Measurements from ENCODE around the gene LIN52. TPM values are rescaled to one million over a fixed set of nuclear protein-coding genes. Genes with fewer than 3 reads are reported as not detected.

LIN52 gene
- total RNA-seq, 1 experiment from 2014 or later: 9.5 TPM

DNA sequence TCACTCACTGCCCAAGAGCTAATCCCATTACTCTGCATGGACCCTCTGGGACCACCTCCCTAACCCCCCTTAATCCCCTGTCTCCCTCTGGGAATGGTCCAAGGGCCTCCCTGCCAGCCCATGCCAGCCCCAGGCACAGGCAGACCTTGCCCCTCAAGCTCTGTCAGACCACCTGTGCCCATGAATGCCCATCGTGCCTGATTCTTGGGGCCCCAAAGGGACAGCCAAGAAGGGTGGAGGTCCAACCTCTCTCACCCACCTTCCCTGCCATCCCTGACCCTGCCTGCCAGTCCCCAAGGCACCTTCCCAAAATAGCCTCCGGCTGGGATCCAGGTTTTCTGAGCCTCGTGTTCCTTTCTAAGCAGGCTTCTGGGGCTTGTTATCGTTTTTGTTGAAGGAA, 133.7 kb downstream of the LIN52 start:
- DNase-seq (ENCODE audit: unreplicated experiment): no peak
- Mint-ChIP-seq H3K4me1 (ENCODE audit: insufficient read depth, unreplicated experiment) (no peaks in the 10 kb centered on the region), H3K27ac (ENCODE audit: low read depth, unreplicated experiment) (no peak overlapping the region), H3K36me3 (ENCODE audit: insufficient read depth, unreplicated experiment) (no peaks in the 10 kb centered on the region), H3K9me3 (ENCODE audit: unreplicated experiment) (no peaks in the 10 kb centered on the region), H3K4me3 (ENCODE audit: unreplicated experiment) (no peak overlapping the region), H3K27me3 (ENCODE audit: insufficient read depth, unreplicated experiment) (no peaks in the 10 kb centered on the region)
- TF ChIP-seq, protein P1, sequence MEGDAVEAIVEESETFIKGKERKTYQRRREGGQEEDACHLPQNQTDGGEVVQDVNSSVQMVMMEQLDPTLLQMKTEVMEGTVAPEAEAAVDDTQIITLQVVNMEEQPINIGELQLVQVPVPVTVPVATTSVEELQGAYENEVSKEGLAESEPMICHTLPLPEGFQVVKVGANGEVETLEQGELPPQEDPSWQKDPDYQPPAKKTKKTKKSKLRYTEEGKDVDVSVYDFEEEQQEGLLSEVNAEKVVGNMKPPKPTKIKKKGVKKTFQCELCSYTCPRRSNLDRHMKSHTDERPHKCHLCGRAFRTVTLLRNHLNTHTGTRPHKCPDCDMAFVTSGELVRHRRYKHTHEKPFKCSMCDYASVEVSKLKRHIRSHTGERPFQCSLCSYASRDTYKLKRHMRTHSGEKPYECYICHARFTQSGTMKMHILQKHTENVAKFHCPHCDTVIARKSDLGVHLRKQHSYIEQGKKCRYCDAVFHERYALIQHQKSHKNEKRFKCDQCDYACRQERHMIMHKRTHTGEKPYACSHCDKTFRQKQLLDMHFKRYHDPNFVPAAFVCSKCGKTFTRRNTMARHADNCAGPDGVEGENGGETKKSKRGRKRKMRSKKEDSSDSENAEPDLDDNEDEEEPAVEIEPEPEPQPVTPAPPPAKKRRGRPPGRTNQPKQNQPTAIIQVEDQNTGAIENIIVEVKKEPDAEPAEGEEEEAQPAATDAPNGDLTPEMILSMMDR (IDR thresholded peaks at IDR 0.05; ENCODE audit: unreplicated experiment): no peak
- ChIA-PET POLR2A (interaction anchor here (1.3 kb wide), 1 partner anchor 43 kb away, joined by 5 read pairs; no protein-coding TSS in a partner anchor), CTCF (interaction anchor here (0.7 to 1.8 kb wide), 5 partner anchors 9 to 711 kb away, joined by 3 to 20 read pairs (median 4); no protein-coding TSS in a partner anchor)
- BruUV-seq (replicated peaks): no TSS peak
- intact Hi-C loops (cut with micrococcal nuclease): no loop called here

DNA sequence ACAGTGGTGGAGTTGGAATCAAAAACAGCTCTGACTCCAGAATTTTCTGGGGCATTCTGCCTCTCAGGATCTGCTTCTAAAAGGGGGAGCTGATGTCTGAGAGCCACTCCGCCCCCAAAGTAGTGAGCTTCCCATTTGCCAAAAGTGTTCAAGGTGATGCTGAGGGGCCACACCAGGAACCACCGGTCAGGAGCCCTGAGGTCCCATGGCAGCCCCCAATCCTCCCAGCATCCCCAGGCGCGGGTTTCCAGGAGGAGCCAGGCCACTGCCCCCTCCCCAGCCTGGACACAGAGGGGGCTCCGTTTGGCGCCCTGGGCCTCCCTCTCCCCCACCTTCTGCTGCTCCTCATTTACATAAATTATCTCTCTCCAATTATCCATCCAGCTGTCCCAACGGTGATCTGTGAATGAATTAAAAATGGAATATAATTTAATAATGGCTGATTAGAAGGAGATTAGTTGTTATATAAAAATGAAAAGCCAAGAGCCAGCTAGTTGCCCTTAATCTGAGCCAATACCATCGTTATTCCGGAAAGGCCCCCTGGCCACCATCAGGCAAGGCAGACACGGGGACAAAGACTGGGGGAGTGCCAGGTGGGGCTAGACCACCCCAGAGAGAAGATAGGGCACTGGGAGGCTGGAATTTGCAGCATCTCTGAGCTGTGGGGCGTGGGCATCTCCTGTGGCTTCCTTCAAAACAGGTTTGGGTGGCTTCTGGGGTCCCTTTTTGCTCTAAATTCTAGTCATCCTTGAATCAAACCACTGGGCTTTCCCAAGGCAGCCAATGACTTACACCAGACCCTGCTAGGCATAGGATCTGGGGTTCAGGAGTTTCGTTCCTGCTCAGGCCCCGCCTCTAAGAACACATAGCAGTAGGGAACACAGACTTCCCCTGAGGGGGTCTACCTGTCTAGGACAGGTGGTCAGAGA, 134.8 kb downstream of the LIN52 start:
- TF ChIP-seq, protein P1 (IDR thresholded peaks at IDR 0.05; ENCODE audit: unreplicated experiment): no peak
- no peaks in the 10 kb centered on the region for H3K9me3 Mint-ChIP-seq (ENCODE audit: unreplicated experiment)
- DNase-seq (ENCODE audit: unreplicated experiment): no peak
- H3K4me1 Mint-ChIP-seq (ENCODE audit: insufficient read depth, unreplicated experiment): no peaks in the 10 kb centered on the region
- H3K36me3 Mint-ChIP-seq (ENCODE audit: insufficient read depth, unreplicated experiment): no peaks in the 10 kb centered on the region
- H3K27ac Mint-ChIP-seq (ENCODE audit: low read depth, unreplicated experiment): no peak overlapping the region
- intact Hi-C loops (cut with micrococcal nuclease): loop anchor here (1.0 kb wide), 1 partner anchor 17 kb away; no protein-coding TSS in a partner anchor
- H3K4me3 Mint-ChIP-seq (ENCODE audit: unreplicated experiment): no peak overlapping the region
- BruUV-seq (replicated peaks): no TSS peak
- POLR2A ChIA-PET: interaction anchor here (1.3 kb wide), 1 partner anchor 45 kb away, joined by 5 read pairs; no protein-coding TSS in a partner anchor
- CTCF ChIA-PET: interaction anchor here (0.5 to 1.8 kb wide), 6 partner anchors 11 to 109 kb away, joined by 3 to 20 read pairs (median 4); no protein-coding TSS in a partner anchor
- peaks cover 2% of the 10 kb centered on the region for H3K27me3 Mint-ChIP-seq (ENCODE audit: insufficient read depth, unreplicated experiment)

DNA sequence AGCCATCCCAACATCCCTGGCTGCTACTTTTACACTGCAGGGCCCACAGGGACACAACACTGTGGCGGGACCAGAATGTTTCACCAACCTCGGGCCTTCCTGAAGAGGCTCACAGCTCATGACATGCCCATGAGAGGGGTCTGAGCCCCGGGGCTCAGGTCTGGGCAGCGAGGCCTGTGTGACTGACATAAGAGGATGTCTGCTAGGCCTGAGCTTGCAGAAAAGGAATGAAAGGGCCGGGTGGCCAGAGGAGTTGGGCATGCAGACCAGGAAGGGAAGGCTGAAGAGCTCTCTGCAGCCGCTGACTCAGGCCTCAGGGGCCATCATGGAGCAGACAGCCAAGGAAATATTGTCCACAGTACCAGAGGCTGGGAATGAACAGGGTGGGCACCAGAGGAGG, 136.2 kb downstream of the LIN52 start:
- no peak overlapping the region for H3K27ac Mint-ChIP-seq (ENCODE audit: low read depth, unreplicated experiment)
- no peaks in the 10 kb centered on the region for H3K9me3 Mint-ChIP-seq (ENCODE audit: unreplicated experiment)
- no peaks in the 10 kb centered on the region for H3K4me1 Mint-ChIP-seq (ENCODE audit: insufficient read depth, unreplicated experiment)
- no peak overlapping the region for H3K4me3 Mint-ChIP-seq (ENCODE audit: unreplicated experiment)
- TF ChIP-seq, protein P1 (IDR thresholded peaks at IDR 0.05; ENCODE audit: unreplicated experiment): no peak
- no peak for DNase-seq (ENCODE audit: unreplicated experiment)
- POLR2A ChIA-PET: interaction anchor here (0.6 to 1.4 kb wide), 2 partner anchors 11 to 38 kb away, joined by 3 to 4 read pairs; no protein-coding TSS in a partner anchor
- CTCF ChIA-PET: interaction anchor here (0.8 kb wide), 1 partner anchor 31 kb away, joined by 6 read pairs; no protein-coding TSS in a partner anchor
- intact Hi-C loops (cut with micrococcal nuclease): no loop called here
- no TSS peak for BruUV-seq (replicated peaks)
- H3K36me3 Mint-ChIP-seq (ENCODE audit: insufficient read depth, unreplicated experiment): no peaks in the 10 kb centered on the region
- H3K27me3 Mint-ChIP-seq (ENCODE audit: insufficient read depth, unreplicated experiment): peaks cover 9% of the 10 kb centered on the region

DNA sequence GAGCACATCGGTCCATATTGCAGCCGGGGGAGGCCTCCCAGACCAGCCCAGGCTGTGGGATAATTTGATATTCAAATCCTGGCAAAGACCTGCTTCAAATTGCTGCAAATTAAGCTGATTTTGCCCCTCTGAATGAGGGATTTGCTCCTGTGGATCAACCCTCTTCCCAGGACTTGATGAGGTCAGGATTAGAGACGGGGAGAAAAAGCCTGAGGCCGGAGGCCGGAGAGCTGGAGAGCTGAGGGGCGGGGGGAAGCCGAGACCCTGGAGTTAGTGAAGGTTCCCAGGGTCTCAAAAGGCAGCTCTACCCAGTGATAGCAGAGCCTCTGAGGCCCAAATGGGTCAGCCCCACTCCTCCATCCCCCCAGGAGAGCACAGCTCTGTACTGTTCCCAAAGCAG, 137.0 kb downstream of the LIN52 start:
- Mint-ChIP-seq H3K27ac (ENCODE audit: low read depth, unreplicated experiment) (no peak overlapping the region), H3K27me3 (ENCODE audit: insufficient read depth, unreplicated experiment) (peaks cover 9% of the 10 kb centered on the region)
- CTCF ChIA-PET: interaction anchor here (0.8 kb wide), 1 partner anchor 30 kb away, joined by 6 read pairs; no protein-coding TSS in a partner anchor

More for the DNA sequence above, 137.0 kb downstream of the LIN52 start:
- H3K4me1 Mint-ChIP-seq (ENCODE audit: insufficient read depth, unreplicated experiment): no peaks in the 10 kb centered on the region
- no TSS peak for BruUV-seq (replicated peaks)
- TF ChIP-seq, protein P1 (IDR thresholded peaks at IDR 0.05; ENCODE audit: unreplicated experiment): no peak
- no peak overlapping the region for H3K4me3 Mint-ChIP-seq (ENCODE audit: unreplicated experiment)
- DNase-seq (ENCODE audit: unreplicated experiment): no peak
- no peaks in the 10 kb centered on the region for H3K9me3 Mint-ChIP-seq (ENCODE audit: unreplicated experiment)
- POLR2A ChIA-PET: interaction anchor here (1.4 kb wide), 1 partner anchor 39 kb away, joined by 4 read pairs; no protein-coding TSS in a partner anchor
- no peaks in the 10 kb centered on the region for H3K36me3 Mint-ChIP-seq (ENCODE audit: insufficient read depth, unreplicated experiment)
- intact Hi-C loops (cut with micrococcal nuclease): no loop called here

All from MCF 10A (cell line).